ENCODE results near the gene KIF1B.

GRCh38 chr1:10211805-10212410 is 1.5 kb downstream of the KIF1B start:
- no peak for TF ChIP-seq TAF1 (IDR thresholded peaks at IDR 0.05; ENCODE audit: low read depth)
- TF ChIP-seq REST (IDR thresholded peaks at IDR 0.05; ENCODE audit: low read depth), result no peak
- no peak for TF ChIP-seq RAD21 (IDR thresholded peaks at IDR 0.05; ENCODE audit: low read depth)
- peak; percentile 10; the same call in 1 of the 2 replicates for TF ChIP-seq MAX (IDR thresholded peaks at IDR 0.05)
- no peak for TF ChIP-seq TEAD4 (IDR thresholded peaks at IDR 0.05)
- TF ChIP-seq FOXM1 (IDR thresholded peaks at IDR 0.05; ENCODE audit: borderline replicate concordance, low read depth), result no peak
- TF ChIP-seq NFIC (IDR thresholded peaks at IDR 0.05), result no peak
- no peak for TF ChIP-seq CREB1 (IDR thresholded peaks at IDR 0.05; ENCODE audit: low read depth)
- TF ChIP-seq ZBTB7A (IDR thresholded peaks at IDR 0.05; ENCODE audit: low read depth), result no peak
- TF ChIP-seq USF1 (IDR thresholded peaks at IDR 0.05), result no peak
- no peak for TF ChIP-seq CEBPB (IDR thresholded peaks at IDR 0.05)
- TF ChIP-seq EP300 (IDR thresholded peaks at IDR 0.05; ENCODE audit: borderline replicate concordance), result no peak

All from Ishikawa (cell line).